HG02798 (cell line): Measurements from ENCODE around the gene CIROP.
"Not testable (repeated sequence)": the region's sequence is repeated elsewhere in the genome, so short reads cannot be mapped to it uniquely, and the experiment has no call there.

Source experiments
- ATAC-seq: cut with Tn5 transposase; IDR thresholded peaks from one replicate; pipeline ENCODE4 v1.9.1; 2021; ENCODE audit warnings: mild to moderate bottlenecking; ENCODE audit not compliant: unreplicated experiment, poor library complexity

CIROP gene

GRCh38 chr14:23115039-23115731 lies 10.4 kb upstream of the CIROP start:
- no peak for ATAC-seq

GRCh38 chr14:23114669-23115038 lies 9.9 kb upstream of the CIROP start:
- ATAC-seq: no peak

- ATAC-seq: no peak
Observed at GRCh38 chr14:23114120-23114458, 9.3 kb upstream of the CIROP start.

GRCh38 chr14:23113431-23114119 lies 8.8 kb upstream of the CIROP start:
- ATAC-seq: no peak

- no peak for ATAC-seq
Observed at GRCh38 chr14:23112359-23113178, 7.8 kb upstream of the CIROP start.

- no peak for ATAC-seq
Observed at GRCh38 chr14:23110579-23111365, 6.0 kb upstream of the CIROP start.

GRCh38 chr14:23109769-23110168 lies 5.0 kb upstream of the CIROP start:
- ATAC-seq: no peak

GRCh38 chr14:23108169-23108568 lies 3.4 kb upstream of the CIROP start:
- not testable (repeated sequence) for ATAC-seq

- not testable (repeated sequence) for ATAC-seq
Observed at GRCh38 chr14:23107620-23108019, 2.8 kb upstream of the CIROP start.

- ATAC-seq: no peak
Observed at GRCh38 chr14:23106747-23107045, 1.9 kb upstream of the CIROP start.

GRCh38 chr14:23105348-23105824 lies 597 bp upstream of the CIROP start:
- no peak for ATAC-seq

GRCh38 chr14:23104070-23104590 lies 659 bp downstream of the CIROP start:
- ATAC-seq: no peak

GRCh38 chr14:23103581-23103980 lies 1.2 kb downstream of the CIROP start:
- ATAC-seq: no peak

GRCh38 chr14:23102801-23103200 lies 2.0 kb downstream of the CIROP start:
- no peak for ATAC-seq

GRCh38 chr14:23101986-23102625 lies 2.7 kb downstream of the CIROP start:
- no peak for ATAC-seq

- no peak for ATAC-seq
Observed at GRCh38 chr14:23101213-23101970, 3.4 kb downstream of the CIROP start.

GRCh38 chr14:23099212-23099861 lies 5.5 kb downstream of the CIROP start:
- no peak for ATAC-seq

GRCh38 chr14:23097786-23098185 lies 7.0 kb downstream of the CIROP start:
- ATAC-seq: no peak
